ENCODE data around the gene TRIM27. TPM values are rescaled to one million over a fixed set of nuclear protein-coding genes. Genes with fewer than 3 reads are reported as not detected.

Gene TRIM27
- total RNA-seq: 56.3 and 66.6 TPM in 2 replicates

GRCh38 chr6:28923318-28924102 is at the start of gene TRIM27:
TRIM27 (minus strand) TSS chr6:28923985; CDS start chr6:28923632, 353 bp downstream.

Other genes with a start within 250 kb of the TRIM27 start
- gene ZNF311, start 81.3 kb upstream of the TRIM27 start, total RNA-seq: 0.63 and 0.85 TPM in 2 replicates
- gene OR2W1, start 121.2 kb upstream of the TRIM27 start, total RNA-seq: not detected in 2 replicates
- not detected in 2 replicates for gene OR2B3, start 163.3 kb upstream of the TRIM27 start, total RNA-seq
- gene OR2J1, start 175.5 kb upstream of the TRIM27 start, total RNA-seq: not detected in 2 replicates
- not detected in 2 replicates for gene OR2J3, start 184.1 kb upstream of the TRIM27 start, total RNA-seq
- not detected in 2 replicates for gene OR2J2, start 246.9 kb upstream of the TRIM27 start, total RNA-seq